NB4 (cell line): ENCODE results near the gene GMDS.

ENCODE experiments used
- DNase-seq: peaks from one replicate; pipeline ENCODE4 v3.0.0; 2010; ENCODE audit warnings: low read depth
- H3K4me3 ChIP-seq: one replicate; pipeline ENCODE4 v1.5.1; 2011; ENCODE audit warnings: mild to moderate bottlenecking, low read depth, low read length, moderate library complexity
- CTCF ChIP-seq: IDR thresholded peaks from one replicate; pipeline ENCODE4 v1.5.1; 2012; ENCODE audit warnings: low read depth, low read length
- MYC ChIP-seq: IDR thresholded peaks from 2 replicates; pipeline ENCODE4 v1.6.1; 2011; ENCODE audit warnings: low read depth, low read length
- POLR2A ChIP-seq: IDR thresholded peaks from 2 replicates; pipeline ENCODE4 v1.6.1; 2011; ENCODE audit warnings: mild to moderate bottlenecking; ENCODE audit not compliant: insufficient read length; ENCODE audit errors: extremely low read depth
- TF ChIP-seq, protein P1 (sequence below): IDR thresholded peaks from 2 replicates; pipeline ENCODE4 v1.6.1; 2011; ENCODE audit warnings: low read depth, low read length

Gene GMDS

GRCh38 chr6:2000962-2001361, 244.4 kb downstream of the GMDS start:
- TF ChIP-seq, protein P1, sequence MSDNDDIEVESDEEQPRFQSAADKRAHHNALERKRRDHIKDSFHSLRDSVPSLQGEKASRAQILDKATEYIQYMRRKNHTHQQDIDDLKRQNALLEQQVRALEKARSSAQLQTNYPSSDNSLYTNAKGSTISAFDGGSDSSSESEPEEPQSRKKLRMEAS, result no peak
- no peak for TF ChIP-seq POLR2A
- TF ChIP-seq MYC, result no peak
- no peak for TF ChIP-seq CTCF

GRCh38 chr6:1997702-1998101, 247.7 kb downstream of the GMDS start:
- no peak overlapping the region for H3K4me3 ChIP-seq
- TF ChIP-seq CTCF (no peak), POLR2A (no peak), MYC (no peak)
- TF ChIP-seq, protein P1, result no peak
- DNase-seq, result no peak

More at GRCh38 chr6:2000962-2001361, 244.4 kb downstream of the GMDS start:
- DNase-seq, result no peak
- H3K4me3 ChIP-seq, result no peak overlapping the region

DNA sequence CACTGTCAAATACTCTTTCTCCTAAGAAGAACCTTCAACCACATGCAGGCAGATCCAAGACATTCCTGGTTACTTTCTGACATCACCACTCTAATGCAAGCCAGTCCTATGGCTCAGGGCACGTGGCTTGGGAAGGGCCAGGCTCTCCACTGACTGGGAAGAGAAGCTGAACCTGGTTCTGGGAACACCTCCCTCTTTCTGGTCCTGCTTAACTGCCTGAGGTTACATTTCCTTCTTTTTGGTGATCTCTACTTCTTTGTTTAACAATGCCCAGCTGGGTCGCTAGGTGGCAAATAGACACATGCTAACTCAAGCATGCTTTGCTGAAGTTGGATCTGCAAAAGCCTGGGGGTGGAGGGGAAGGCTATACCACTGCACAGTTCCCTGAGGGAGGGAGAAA, 249.8 kb downstream of the GMDS start:
- TF ChIP-seq POLR2A (no peak), MYC (no peak)
- no peak for DNase-seq

GRCh38 chr6:1993042-1993441, 252.4 kb downstream of the GMDS start:
- no peak overlapping the region for H3K4me3 ChIP-seq
- no peak for TF ChIP-seq CTCF
- TF ChIP-seq POLR2A, result no peak
- TF ChIP-seq, protein P1, result no peak
- no peak for DNase-seq

More for the DNA sequence above, 249.8 kb downstream of the GMDS start:
- H3K4me3 ChIP-seq, result no peak overlapping the region

DNA sequence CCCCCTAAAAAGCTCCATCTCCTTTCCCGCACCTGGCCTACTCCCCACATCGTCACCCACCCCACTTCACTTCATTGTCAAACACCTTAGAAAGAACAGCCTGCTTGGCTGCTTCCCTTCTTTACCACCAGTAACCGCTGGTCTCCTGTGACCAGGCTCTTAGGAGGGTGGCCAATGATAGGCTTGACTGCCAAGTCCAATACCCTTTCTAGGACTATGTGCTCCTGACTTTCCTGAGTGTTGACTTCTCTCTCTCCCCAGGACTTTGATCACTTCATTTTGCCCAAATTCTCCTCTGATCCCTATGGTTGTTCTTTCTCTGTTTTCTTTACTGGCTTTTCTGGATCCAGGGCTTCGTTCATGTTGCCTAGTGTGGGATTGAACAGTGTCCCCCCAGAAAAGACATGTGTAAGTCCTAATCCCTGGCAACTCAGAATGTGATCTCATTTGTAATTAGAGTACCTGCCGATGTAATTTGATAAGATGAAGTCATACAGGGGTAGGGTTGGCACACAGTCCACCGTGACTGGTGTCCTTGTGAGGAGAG, 254.0 kb downstream of the GMDS start:
- no peak overlapping the region for H3K4me3 ChIP-seq
- TF ChIP-seq, protein P1, result no peak
- TF ChIP-seq MYC, result no peak
- no peak for TF ChIP-seq POLR2A
- DNase-seq, result no peak

DNA sequence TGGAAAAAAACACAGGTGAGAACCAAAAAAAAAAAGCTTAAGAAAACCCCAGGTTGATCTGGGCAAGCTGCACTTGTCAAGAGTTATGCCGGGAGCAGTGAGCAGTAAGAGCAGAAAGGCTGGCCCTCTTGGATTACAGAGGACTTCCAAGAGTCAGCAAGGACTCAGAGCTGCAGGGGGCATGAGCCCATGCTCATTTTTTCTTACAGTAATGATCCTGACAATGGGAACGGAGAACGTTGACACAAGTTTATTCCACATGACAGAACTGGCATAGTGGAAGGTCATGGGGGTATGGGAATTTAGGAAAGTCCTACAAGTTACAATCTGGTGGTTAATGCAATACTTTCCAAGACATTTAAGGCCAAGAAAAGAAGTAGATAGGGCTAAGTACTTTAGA, 256.6 kb downstream of the GMDS start:
- DNase-seq, result no peak
- no peak overlapping the region for H3K4me3 ChIP-seq
- TF ChIP-seq POLR2A (no peak), CTCF (no peak), MYC (no peak)
- TF ChIP-seq, protein P1, result no peak

GRCh38 chr6:1987640-1988039, 257.8 kb downstream of the GMDS start:
- DNase-seq, result no peak
- TF ChIP-seq, protein P1, result no peak
- no peak overlapping the region for H3K4me3 ChIP-seq
